Measurements from ENCODE around the gene TK1.

DNA sequence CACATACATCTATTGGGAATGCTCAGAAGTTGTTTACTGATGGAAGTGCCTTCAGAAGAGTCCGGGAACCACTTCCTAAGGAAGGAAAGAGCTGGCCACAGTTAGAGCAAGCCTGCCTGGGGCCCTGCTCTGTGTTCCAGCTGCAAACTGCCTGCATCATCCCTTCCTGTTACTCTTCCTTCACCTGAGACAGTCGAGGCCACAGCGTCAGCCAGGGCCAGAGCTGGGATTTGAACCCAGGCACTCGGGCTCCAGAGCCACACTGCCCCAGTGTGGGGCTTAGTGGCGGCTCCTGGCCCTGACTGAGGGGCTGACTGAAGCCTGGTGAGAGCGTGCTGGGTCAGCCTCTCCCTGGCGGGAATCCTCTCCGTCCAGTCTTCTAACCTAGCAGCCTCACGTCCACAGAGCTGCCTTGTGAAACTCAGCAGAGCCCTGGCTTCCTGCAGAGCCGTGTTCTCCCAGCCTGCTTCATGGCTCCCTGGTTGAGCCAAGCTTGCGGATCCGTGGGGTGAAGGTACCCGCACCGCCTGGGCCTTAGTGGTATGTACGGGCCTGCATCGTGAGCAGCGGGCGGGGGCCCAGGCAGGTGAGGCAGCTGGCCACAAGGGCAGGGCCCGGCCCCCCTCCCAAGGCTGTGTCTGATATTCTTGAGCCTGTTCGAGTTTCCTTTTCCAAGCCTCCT, 45.3 kb downstream of the TK1 start:
- TF ChIP-seq HEYL (CRISPR knock-in tag; IDR thresholded peaks at IDR 0.05) (no peak), POLR2A (IDR thresholded peaks at IDR 0.05; ENCODE audit: low read length) (no peak), PHF8 (IDR thresholded peaks at IDR 0.05; ENCODE audit: borderline replicate concordance, low read depth) (no peak), PBX3 (IDR thresholded peaks at IDR 0.05) (no peak), CTCF (IDR thresholded peaks at IDR 0.05) (no peak), EP300 (IDR thresholded peaks at IDR 0.05) (no peak), FOSL2 (IDR thresholded peaks at IDR 0.05) (no peak), FOSL2 (CRISPR knock-in tag; IDR thresholded peaks at IDR 0.05) (no peak), MYC (IDR thresholded peaks at IDR 0.05; ENCODE audit: borderline replicate concordance, low read length) (no peak), KDM1A (IDR thresholded peaks at IDR 0.05; ENCODE audit: low read depth) (no peak), RFX5 (IDR thresholded peaks at IDR 0.05) (no peak), RAD21 (conservative IDR thresholded peaks at IDR 0.05 in 1 of 2, IDR thresholded peaks at IDR 0.05 in 1 of 2) (no peak), EHMT2 (IDR thresholded peaks at IDR 0.05; ENCODE audit: low read depth) (no peak)
